Measurements from ENCODE around the gene MITF. TPM values are rescaled to one million over a fixed set of nuclear protein-coding genes. Genes with fewer than 3 reads are reported as not detected.

MITF gene
- total RNA-seq, 1 donor from 2014 or later: 1.6 TPM

- no peak for DNase-seq (ENCODE audit: low spot score in 2 of 2)
- FAIRE-seq: no peak
Measured at GRCh38 chr3:69865925-69866679, 126.8 kb downstream of the MITF start.

DNA sequence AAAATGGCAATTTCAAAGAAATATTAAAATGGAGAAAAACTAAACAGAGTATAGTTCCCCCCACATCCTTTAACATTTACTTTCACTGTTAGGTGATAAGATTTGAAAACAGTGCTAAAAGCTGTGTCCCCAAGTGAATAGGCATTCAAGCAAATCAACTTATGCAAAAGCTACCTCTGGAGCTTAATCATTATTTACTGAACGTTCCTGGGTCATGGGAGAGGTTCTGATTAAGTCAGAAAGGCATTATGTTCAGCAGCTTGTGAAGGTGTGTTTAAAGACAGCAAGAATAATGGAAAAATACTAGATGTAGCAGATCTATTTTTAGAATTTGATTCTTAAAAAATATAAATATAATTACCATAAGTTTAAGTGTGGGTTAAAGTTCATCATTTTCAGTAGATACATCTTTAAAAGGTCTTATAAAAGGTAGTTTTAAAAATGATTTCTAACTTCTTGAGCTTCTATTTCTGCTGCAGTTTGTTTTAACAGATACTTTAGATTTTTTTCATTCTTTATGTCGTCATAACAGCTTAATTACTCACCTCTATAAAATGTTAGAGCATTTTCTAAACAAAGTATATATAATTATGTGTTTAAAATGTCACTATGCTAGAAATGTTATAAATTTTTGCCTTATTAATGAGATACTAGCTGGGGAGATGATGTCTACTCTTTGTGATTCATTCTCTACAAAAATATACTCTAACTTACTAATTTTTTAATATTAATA is 127.9 kb downstream of the MITF start:
- DNase-seq (ENCODE audit: low spot score in 2 of 2) (no peak), FAIRE-seq (no peak)

DNA sequence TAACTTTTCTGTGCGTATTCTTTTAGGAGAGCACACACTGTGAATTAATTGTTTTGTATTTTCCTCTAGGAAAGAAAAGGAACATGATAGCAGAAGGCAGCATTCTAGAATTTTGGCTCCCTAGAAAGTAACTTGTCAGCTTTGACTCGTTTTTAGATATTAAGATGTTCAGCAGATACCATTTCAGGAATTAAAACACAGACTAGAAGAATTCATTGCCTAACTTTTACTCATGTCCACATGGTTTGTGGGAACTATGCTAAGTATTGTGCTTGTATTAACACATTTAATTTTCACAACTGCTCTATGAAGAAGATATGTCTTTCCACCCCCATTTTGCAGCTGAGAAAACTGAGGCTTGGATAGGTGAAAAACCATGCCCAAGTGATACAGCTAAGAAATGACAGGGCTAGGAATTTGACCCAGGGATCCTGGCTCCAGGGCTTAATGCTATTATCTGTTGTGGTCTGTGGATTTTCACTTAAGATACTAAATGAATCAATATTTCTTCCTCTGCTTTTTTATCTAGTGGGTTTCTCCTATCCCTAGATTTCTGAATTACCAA is 128.8 kb downstream of the MITF start:
- DNase-seq (ENCODE audit: low spot score in 2 of 2): no peak
- FAIRE-seq: no peak

DNA sequence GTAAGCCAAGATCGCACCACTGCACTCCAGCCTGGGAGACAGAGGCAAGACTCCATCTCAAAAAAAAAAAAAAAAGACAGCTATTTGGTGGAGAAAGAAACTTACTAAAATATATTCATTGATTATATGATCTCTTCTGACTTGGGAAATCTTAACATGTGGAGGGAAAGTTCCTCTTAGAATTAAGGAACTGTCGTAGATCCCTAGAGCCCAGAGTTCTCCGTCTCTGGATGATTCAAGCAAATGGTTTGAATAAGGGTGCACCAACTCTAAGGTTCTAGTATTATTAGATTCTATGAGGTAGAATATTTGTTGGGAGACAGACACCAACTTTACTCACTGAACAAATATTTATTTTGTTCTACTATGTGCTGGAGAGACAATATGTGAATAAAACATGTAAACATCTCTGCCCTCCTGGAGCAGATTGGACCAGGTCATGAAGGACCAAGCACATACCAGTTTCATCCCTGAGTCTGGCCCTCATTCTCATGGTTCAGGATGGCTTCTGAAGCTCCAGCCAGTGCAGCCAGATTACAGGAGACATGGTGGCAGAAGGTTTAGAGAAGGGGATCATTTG is 129.7 kb downstream of the MITF start:
- FAIRE-seq (no peak), DNase-seq (ENCODE audit: low spot score in 2 of 2) (no peak)

DNA sequence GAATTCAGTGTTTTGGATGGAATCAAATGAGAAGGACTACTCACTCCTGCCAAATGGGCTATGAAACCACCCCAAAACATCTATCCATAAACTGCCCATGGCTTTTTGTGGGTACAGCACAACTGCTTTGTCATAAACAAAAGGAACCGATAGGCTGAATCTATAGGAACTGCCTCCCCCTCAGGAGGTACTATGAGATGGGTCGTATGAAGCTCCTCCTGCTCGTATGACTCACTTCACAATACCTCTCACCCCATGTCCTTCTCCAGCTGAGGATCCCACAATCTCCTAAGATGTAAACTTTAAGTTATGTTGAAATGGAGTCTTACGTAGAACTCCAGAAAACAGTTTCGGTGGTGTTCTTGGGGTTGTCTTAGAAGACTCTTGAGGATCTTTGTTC is 130.4 kb downstream of the MITF start:
- DNase-seq (ENCODE audit: low spot score in 2 of 2): no peak
- no peak for FAIRE-seq

DNA sequence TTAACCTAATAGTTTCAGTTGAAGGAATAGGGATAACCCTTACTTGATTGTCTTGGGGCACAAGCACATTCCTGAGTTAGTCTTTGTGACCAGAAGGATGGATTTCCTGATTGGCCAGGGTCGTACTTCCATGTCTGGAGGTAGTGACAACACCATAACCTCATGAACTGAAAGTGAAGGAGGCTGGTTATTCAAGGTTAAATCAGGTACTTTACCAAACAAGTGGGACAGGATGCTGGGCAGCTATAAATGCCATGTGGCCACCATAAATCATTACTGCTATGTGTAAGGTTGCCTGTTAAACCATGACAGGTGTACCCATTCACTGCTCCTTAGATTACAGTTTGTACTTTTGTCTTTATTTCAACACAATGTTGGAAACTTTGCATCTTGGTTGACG is 132.0 kb downstream of the MITF start:
- DNase-seq (ENCODE audit: low spot score in 2 of 2): no peak

DNA sequence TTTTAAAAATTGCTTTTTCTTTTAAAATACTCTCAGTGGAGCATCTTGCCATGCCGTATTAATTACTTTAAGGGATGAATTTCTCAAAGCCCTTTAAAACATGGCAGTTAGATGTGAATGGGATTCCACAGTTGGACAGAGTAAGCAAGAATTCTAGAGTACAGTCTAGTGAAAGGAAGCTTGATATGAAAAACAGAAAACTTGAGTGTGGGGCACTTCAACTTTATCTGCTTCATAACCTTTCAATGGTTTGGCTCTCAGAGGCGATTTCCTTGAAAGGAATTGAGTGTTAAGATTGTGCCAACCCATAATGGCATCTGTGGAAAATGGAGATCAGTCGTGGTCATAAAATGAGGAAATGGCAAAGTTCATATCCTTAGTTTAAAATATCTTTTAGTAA is 132.6 kb downstream of the MITF start:
- no peak for FAIRE-seq

More for the DNA sequence above, 132.0 kb downstream of the MITF start:
- no peak for FAIRE-seq

DNA sequence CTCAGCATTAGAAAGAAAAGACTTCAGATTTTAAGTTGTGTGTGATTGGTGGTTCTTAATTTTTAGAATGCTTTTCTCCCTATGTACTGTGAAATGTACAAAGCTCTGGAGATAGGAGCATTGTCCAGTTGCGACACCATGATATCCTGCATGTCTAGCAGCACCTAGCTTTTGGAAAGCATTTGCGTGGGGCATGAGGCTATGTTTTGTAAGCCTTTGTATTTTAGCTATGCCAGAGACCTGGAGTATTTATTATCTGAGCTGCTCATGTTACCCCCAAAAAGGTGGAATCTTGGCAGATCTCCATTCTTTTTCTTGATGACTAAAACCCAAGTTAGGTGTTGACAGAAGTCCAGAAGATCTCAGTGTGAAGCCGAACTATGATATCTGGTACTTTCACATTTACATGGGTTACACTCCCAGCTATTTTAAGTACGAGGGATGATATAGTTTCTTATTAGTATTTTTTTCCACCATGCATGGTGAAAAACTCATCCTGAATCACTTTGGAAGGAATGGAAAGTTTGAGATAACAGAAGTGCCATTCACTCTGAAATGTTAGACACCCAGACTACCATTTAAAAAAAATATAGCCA is 133.6 kb downstream of the MITF start:
- FAIRE-seq: no peak
- DNase-seq (ENCODE audit: low spot score in 2 of 2): no peak

More for the DNA sequence above, 132.6 kb downstream of the MITF start:
- DNase-seq (ENCODE audit: low spot score in 2 of 2): no peak

GRCh38 chr3:69876073-69876472 is 136.8 kb downstream of the MITF start:
- DNase-seq (ENCODE audit: low spot score in 2 of 2): no peak
- no peak for FAIRE-seq

DNA sequence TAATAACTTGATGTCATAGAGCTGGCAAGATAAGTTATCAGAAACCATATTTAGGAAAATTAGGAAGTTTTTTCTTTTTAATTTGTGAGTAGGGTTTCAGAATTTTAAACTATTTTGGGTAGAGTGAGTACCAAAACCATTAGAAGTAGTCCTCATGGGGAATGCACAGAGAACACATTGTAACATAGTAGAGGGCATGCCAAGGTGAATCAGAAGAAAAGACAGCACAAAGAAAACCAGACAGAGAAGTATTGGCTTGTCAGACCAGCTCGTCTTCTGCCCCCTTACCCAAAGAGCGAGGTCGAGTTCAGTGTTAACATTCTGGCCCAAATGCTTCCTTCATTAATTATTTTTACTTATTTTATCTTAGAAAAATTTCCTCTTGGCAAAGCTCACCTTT is 139.0 kb downstream of the MITF start:
- FAIRE-seq: no peak

DNA sequence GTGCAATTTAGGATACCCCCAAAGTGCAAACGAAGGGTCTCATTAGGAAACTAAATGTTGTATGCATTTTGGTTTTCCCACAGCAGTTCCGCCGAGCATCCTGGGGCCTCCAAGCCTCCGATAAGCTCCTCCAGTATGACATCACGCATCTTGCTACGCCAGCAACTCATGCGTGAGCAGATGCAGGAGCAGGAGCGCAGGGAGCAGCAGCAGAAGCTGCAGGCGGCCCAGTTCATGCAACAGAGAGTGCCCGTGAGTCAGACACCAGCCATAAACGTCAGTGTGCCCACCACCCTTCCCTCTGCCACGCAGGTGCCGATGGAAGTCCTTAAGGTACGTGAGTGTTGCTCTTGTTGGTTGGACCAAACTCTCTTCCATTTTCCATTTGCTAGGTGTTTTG is 139.8 kb downstream of the MITF start:
- DNase-seq (ENCODE audit: low spot score in 2 of 2) (no peak), FAIRE-seq (no peak)

More for the DNA sequence above, 139.0 kb downstream of the MITF start:
- no peak for DNase-seq (ENCODE audit: low spot score in 2 of 2)

- no peak for FAIRE-seq
- no peak for DNase-seq (ENCODE audit: low spot score in 2 of 2)
Measured at GRCh38 chr3:69880069-69880640, 140.9 kb downstream of the MITF start.

- DNase-seq (ENCODE audit: low spot score in 2 of 2) (no peak), FAIRE-seq (no peak)
Measured at GRCh38 chr3:69881051-69881450, 141.8 kb downstream of the MITF start.

- no peak for FAIRE-seq
- DNase-seq (ENCODE audit: low spot score in 2 of 2): no peak
Measured at GRCh38 chr3:69881756-69882428, 142.6 kb downstream of the MITF start.

GRCh38 chr3:69882560-69882959 is 143.3 kb downstream of the MITF start:
- FAIRE-seq (no peak), DNase-seq (ENCODE audit: low spot score in 2 of 2) (no peak)

DNA sequence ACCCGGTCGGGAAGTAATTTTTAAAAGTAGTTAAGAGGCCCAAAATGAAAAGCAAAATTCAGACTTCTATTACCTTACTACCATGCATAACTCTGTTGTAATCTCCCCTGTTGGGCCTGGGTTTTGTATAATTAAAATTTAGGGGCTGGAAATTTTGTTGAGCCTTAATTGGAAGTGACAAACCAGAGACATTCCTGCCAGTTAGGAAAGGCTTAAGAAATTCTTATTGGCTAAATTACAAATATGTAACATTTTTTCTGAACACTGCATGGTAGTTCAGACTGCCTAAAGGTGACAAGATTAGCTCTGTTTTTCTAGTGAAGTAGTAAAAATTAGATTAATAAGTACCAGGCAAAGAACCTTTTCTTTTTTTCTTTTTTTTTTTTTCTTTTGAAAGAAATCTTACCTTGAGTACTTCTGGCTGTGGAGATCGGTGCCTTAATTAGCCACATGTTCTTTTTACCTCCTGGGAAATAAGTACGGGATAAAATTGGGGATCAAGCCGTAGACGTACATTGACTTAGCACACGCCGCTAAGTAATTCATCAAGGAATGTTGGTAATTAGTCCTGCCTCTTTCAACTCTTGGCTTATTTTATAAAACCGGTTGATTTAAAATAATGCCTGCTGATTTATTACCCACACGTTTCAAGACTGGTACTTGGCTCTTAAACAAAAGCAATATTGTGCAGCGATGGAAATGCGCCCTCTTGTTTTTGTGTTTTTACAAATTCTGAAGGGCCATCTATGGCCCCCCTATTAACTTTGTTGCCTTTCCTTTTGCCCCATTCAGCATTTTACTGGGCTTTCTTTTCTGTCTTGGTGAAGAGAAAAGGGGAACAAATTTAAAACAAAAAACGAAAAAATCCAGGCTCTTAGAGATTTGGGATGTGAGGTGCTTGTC is 149.0 kb downstream of the MITF start:
- peak; percentile 15 for FAIRE-seq

GRCh38 chr3:69888943-69889315 is 149.7 kb downstream of the MITF start:
- no peak for DNase-seq (ENCODE audit: low spot score in 2 of 2)
- FAIRE-seq: no peak

More for the DNA sequence above, 149.0 kb downstream of the MITF start:
- DNase-seq (ENCODE audit: low spot score in 2 of 2): no peak

DNA sequence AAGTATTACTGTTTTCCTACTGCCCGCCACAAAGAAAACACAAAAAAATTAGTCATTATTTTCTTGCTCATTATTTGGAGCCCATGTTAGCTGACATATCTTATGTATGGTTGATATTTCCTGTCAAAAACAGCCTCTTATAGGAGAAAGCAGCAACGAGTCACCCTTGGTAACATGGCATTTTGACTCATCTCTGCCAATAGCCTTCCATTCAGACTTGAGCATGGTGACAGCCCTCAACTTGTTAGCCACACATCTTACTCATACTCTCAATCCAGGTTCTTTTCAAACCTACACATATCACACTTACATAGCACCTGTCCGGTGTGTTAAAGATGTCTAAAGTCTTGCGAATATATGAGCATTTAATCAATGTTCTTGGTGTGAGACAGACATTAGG is 150.8 kb downstream of the MITF start:
- DNase-seq (ENCODE audit: low spot score in 2 of 2) (no peak), FAIRE-seq (no peak)

DNA sequence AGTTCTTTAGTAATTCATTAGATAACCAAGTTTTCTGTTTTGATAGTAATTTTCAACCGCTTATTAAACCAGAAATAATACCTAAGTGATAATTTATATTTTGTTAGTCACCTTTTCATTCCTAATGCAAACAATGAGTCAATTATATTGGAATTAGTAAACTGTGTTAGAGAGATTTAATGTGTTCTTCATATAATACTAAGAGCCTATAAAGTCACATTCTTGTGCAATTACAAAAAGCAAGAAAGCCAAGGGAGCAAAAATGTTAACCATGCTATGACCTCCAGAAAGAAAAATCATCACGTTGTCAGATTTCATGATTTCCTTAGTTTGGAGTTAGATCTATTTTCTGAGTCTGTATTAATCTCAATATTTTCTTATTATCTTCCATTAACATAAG is 151.4 kb downstream of the MITF start:
- DNase-seq (ENCODE audit: low spot score in 2 of 2): no peak
- no peak for FAIRE-seq
